PFSK-1 (cell line): Measurements from ENCODE around the gene TCF20.

Experiments used
- FOXP2 ChIP-seq: optimal IDR thresholded peaks from 2 replicates; pipeline ENCODE3; 2011; ENCODE audit warnings: borderline replicate concordance, control low read depth, inconsistent platforms; ENCODE audit not compliant: insufficient read depth; ENCODE audit errors: extremely low read length, extremely low read depth
- POLR2AphosphoS5 ChIP-seq: IDR thresholded peaks from 2 replicates; pipeline ENCODE4 v1.6.1; 2012; ENCODE audit warnings: low read depth, mild to moderate bottlenecking, control low read depth, low read length, moderate library complexity
- SIN3A ChIP-seq: IDR thresholded peaks from 2 replicates; pipeline ENCODE4 v1.6.1; 2012; ENCODE audit warnings: mild to moderate bottlenecking, low read length, moderate library complexity, borderline replicate concordance; ENCODE audit not compliant: insufficient read depth
- TAF1 ChIP-seq: IDR thresholded peaks from 2 replicates; pipeline ENCODE4 v1.6.1; 2012; ENCODE audit warnings: low read length, control low read depth, borderline replicate concordance; ENCODE audit not compliant: insufficient read depth
- TF ChIP-seq, protein P1 (sequence below), 2 experiments: IDR thresholded peaks; 2 replicates each; pipeline versions ENCODE4 v1.6.1 to v1.8.0; 2011 to 2012; ENCODE audit warnings: low read depth in 2 of 2, low read length in 2 of 2, control low read depth in 1 of 2, inconsistent platforms in 1 of 2, mild to moderate bottlenecking in 1 of 2, moderate library complexity in 1 of 2; ENCODE audit not compliant: insufficient read depth in 1 of 2

The TCF20 gene

DNA sequence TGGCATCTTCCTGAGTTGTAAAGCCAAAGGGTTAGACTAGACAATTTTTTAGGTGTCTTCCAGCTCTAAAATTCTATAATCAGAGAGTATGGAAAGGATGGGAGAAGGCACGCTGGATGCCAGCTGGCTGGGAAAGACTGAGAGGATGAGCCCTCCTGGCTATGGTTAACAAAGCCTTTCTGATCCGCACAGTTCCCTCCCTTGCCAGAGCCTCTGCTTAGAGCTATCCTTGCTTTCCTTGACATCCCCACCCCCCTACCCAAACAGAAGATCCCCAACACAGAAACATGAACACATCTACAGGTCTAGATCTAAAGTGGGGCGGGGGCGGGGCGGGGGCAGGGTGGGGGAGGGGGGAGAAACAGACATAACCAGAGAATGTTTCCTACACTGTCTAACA is 6.5 kb downstream of the TCF20 start:
- no peak for TF ChIP-seq POLR2AphosphoS5
- no peak for TF ChIP-seq FOXP2
- no peak for TF ChIP-seq TAF1
- TF ChIP-seq SIN3A: no peak
- TF ChIP-seq, protein P1, sequence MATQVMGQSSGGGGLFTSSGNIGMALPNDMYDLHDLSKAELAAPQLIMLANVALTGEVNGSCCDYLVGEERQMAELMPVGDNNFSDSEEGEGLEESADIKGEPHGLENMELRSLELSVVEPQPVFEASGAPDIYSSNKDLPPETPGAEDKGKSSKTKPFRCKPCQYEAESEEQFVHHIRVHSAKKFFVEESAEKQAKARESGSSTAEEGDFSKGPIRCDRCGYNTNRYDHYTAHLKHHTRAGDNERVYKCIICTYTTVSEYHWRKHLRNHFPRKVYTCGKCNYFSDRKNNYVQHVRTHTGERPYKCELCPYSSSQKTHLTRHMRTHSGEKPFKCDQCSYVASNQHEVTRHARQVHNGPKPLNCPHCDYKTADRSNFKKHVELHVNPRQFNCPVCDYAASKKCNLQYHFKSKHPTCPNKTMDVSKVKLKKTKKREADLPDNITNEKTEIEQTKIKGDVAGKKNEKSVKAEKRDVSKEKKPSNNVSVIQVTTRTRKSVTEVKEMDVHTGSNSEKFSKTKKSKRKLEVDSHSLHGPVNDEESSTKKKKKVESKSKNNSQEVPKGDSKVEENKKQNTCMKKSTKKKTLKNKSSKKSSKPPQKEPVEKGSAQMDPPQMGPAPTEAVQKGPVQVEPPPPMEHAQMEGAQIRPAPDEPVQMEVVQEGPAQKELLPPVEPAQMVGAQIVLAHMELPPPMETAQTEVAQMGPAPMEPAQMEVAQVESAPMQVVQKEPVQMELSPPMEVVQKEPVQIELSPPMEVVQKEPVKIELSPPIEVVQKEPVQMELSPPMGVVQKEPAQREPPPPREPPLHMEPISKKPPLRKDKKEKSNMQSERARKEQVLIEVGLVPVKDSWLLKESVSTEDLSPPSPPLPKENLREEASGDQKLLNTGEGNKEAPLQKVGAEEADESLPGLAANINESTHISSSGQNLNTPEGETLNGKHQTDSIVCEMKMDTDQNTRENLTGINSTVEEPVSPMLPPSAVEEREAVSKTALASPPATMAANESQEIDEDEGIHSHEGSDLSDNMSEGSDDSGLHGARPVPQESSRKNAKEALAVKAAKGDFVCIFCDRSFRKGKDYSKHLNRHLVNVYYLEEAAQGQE (IDR thresholded peaks at IDR 0.05; ENCODE audit: insufficient read depth in 1 of 2, low read depth in 2 of 2, low read length in 2 of 2): no peak

DNA sequence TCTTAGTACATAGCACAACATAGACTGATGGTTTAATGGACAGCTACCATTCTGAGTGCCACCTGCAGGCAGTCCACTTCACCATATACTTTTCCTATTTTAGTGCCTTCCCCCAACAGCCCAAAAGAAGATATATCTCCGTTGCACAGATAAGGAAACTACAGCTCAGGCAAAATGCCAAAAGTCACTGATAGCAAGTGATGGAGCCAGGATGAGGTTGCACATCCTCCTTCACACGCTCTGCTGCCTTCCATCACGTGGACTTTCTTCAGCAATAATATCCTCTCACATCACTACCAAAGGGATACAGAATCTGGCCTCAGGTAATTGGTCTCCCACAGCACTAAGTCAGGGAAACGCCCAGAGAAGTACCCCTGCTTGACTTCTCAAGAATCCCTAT is 7.5 kb downstream of the TCF20 start:
- TF ChIP-seq, protein P1 (IDR thresholded peaks at IDR 0.05; ENCODE audit: insufficient read depth in 1 of 2, low read depth in 2 of 2, low read length in 2 of 2): no peak
- TF ChIP-seq TAF1: no peak
- no peak for TF ChIP-seq POLR2AphosphoS5
- TF ChIP-seq FOXP2: no peak
- TF ChIP-seq SIN3A: no peak

DNA sequence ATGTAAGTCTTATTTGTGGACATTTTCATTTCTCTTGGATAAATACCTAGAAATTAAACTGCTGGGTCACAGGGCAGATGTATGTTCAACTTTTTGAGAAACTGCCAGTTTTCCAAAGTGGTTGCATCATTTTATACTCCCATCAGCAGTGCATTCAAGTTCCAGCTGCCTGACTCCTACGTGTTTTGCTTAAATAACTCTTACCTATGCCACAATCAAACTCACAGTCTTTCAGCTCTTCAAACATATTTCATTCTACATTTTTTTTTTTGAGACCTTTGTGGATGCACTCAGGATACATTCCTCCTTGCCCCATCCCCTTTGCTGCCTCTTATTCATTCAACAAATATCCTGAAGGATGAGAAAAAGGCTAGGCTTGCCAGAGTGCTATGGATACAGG is 9.2 kb downstream of the TCF20 start:
- TF ChIP-seq POLR2AphosphoS5 (no peak), FOXP2 (no peak), SIN3A (no peak), TAF1 (no peak)
- TF ChIP-seq, protein P1 (IDR thresholded peaks at IDR 0.05; ENCODE audit: insufficient read depth in 1 of 2, low read depth in 2 of 2, low read length in 2 of 2): no peak

GRCh38 chr22:42258126-42258525 is 12.3 kb downstream of the TCF20 start:
- TF ChIP-seq, protein P1 (IDR thresholded peaks at IDR 0.05; ENCODE audit: insufficient read depth in 1 of 2, low read depth in 2 of 2, low read length in 2 of 2): no peak
- no peak for TF ChIP-seq FOXP2
- TF ChIP-seq SIN3A: no peak

DNA sequence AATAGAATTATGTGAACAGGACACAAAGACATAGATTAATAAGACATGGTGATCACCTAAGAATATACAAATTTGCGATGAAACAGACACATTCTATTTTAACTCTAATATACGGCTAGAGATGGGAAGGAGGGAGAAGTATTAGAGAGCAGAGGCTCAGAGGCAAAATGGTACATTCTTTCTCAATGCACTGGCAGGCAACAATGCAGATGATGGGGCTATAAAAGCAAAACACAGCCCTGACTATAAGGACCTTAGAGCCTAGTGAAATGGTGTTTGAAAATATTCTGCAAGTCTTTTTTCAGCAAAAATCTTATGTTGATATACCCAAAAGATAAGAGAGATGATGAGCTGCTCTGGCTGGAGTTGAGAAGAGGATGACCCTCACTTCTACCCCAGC is 13.1 kb downstream of the TCF20 start:
- TF ChIP-seq FOXP2: no peak
- TF ChIP-seq, protein P1 (IDR thresholded peaks at IDR 0.05; ENCODE audit: insufficient read depth in 1 of 2, low read depth in 2 of 2, low read length in 2 of 2): no peak
- TF ChIP-seq POLR2AphosphoS5: no peak
- no peak for TF ChIP-seq TAF1
- no peak for TF ChIP-seq SIN3A
